ENCODE measurements around the gene LTBP1.

Gene LTBP1

GRCh38 chr2:33284287-33284686 is 337.5 kb downstream of the LTBP1 start:
- no peak for DNase-seq

GRCh38 chr2:33287507-33288005 is 340.8 kb downstream of the LTBP1 start:
- DNase-seq, result no peak

GRCh38 chr2:33288011-33288410 is 341.3 kb downstream of the LTBP1 start:
- DNase-seq, result peak; percentile 30

GRCh38 chr2:33289961-33290360 is 343.2 kb downstream of the LTBP1 start:
- DNase-seq, result no peak

- DNase-seq, result peak; percentile 88
These were observed 344.7 kb downstream of the LTBP1 start for GRCh38 chr2:33291278-33292013.

- DNase-seq, result no peak
These were observed 345.3 kb downstream of the LTBP1 start for GRCh38 chr2:33292063-33292462.

- no peak for DNase-seq
These were observed 346.3 kb downstream of the LTBP1 start for GRCh38 chr2:33292981-33293595.

GRCh38 chr2:33298233-33298632 is 351.5 kb downstream of the LTBP1 start:
- no peak for DNase-seq

GRCh38 chr2:33301355-33301754 is 354.6 kb downstream of the LTBP1 start:
- DNase-seq, result no peak

- DNase-seq, result no peak
These were observed 355.6 kb downstream of the LTBP1 start for GRCh38 chr2:33302348-33302747.

- no peak for DNase-seq
These were observed 357.5 kb downstream of the LTBP1 start for GRCh38 chr2:33304032-33304864.

- no peak for DNase-seq
These were observed 361.0 kb downstream of the LTBP1 start for GRCh38 chr2:33307659-33308270.

- no peak for DNase-seq
These were observed 365.6 kb downstream of the LTBP1 start for GRCh38 chr2:33312355-33312754.

- no peak for DNase-seq
These were observed 366.3 kb downstream of the LTBP1 start for GRCh38 chr2:33313039-33313438.

GRCh38 chr2:33314541-33314940 is 367.8 kb downstream of the LTBP1 start:
- DNase-seq, result no peak

- no peak for DNase-seq
These were observed 369.6 kb downstream of the LTBP1 start for GRCh38 chr2:33316328-33316727.

- no peak for DNase-seq
These were observed 370.7 kb downstream of the LTBP1 start for GRCh38 chr2:33317369-33318007.

- DNase-seq, result no peak
These were observed 371.7 kb downstream of the LTBP1 start for GRCh38 chr2:33318456-33318855.

- DNase-seq, result no peak
These were observed 373.8 kb downstream of the LTBP1 start for GRCh38 chr2:33320573-33320972.

GRCh38 chr2:33321236-33321771 is 374.6 kb downstream of the LTBP1 start:
- no peak for DNase-seq

- no peak for DNase-seq
These were observed 375.2 kb downstream of the LTBP1 start for GRCh38 chr2:33321876-33322483.

GRCh38 chr2:33322612-33323011 is 375.9 kb downstream of the LTBP1 start:
- no peak for DNase-seq
